Fibroblast of gingiva (primary cell): ENCODE measurements around the gene RASGEF1C.

Experiments used
- DNase-seq: peaks from one replicate; pipeline ENCODE4 v3.0.0-alpha.2; 2011; ENCODE audit warnings: low read depth

Gene RASGEF1C

DNA sequence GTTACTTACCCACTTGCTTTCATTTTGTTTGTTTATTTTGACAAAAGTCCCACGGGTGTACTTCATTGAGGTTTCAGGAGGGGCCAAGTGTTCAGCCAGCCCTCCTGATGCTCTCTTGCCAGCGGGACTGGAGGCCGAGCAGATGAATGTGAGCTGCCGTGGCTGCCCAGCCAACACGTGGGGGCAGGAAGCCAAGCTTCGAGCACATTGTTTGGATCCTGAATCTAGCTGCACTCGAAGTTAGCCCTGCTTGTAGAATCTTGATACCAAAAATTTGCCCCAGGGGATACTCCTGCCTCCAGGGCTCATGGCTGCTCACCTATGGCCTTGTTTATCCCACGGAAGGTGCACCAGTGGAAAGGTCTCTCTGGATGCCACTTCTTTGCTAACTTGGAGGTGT is 49.3 kb downstream of the RASGEF1C start:
- DNase-seq, result no peak

DNA sequence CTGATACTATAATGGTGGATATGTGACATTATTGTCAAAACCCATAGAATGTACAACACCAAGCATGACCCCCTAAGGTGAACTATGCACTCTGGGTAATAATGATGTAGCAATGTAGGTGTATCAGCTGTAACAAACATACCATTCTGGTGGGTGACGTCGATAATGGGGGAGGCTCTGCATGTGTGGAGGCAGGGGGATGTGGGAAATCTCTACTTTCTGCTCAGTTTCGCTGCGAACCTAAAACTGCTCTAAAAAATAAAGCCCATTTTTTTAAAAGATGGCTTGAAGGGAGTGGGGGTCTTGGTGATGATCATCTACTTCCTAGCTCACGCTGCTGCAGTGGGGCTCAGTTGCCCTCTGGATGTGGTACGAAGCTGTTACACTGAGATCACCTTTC is 51.1 kb downstream of the RASGEF1C start:
- DNase-seq, result no peak

DNA sequence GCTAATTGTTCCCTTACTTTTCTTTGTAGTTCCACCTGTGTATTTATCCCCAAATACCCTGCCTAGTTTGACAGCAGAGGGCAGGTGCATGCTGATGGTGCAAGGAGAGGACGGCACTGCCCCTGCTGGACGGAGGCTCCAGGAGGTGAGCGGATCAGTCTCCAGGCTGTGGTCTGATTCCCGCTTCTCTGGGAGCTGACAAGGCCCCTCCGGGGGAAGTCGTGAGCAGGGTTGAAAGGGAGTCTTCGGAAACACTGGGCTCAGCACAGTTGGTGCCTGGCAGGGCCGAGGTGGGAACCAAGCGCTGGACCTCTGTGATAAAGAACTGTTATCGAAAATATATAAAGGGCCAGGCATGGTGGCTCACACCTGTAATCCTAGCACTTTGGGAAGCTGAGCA is 52.9 kb downstream of the RASGEF1C start:
- DNase-seq, result no peak

DNA sequence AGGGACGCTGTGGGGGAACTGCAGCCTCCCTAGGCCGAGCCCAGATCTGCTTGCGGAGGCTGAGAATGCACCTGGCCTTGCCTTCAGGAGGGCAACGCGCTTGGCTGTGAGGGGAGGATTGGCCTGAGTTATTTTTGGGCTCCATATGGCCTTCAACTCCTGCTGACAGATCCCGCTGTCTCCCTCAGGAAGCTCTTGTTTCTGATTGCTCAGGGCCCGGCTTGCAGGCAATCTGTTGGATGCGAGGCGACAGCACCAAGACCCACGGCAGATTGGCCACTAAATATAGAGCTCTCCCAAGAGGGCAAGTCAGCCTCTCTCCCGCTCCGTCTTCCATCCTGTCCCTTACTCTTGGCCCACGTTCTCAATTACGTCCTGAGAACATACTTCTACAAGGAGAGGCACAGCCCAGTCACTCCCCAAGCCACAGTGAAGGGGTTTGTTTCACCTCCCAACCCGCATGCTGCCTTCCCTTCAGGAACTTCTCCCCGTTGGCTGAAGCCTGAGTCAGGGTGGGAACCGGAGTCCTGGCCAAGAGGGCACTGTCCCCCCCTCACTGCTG is 53.6 kb downstream of the RASGEF1C start:
- DNase-seq, result no peak

DNA sequence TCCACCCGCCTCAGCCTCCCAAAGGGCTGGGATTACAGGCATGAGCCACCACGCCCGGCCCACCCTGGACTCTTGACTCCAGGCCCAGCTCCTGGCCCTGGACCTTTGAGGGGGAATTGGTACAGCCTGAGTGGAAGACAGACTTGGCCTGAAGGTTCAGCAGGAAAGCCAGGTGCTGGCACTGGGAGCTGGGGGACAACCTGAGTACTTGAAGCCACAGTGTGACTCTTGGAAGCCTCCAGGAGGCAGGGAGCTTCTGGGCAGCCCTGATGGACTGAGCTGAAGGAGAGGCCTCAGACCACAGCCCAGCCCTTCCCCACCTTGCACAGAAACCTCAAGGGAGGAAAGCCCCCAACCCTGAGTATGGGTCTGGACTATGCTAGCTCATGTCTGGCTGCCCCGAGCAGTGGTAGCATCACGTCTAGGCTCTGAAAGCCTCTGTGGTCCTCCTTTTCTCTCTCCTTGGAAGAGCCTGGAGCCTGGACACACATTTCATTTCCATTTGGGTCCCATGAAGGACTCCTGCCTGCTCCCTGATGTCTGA is 54.1 kb downstream of the RASGEF1C start:
- no peak for DNase-seq

DNA sequence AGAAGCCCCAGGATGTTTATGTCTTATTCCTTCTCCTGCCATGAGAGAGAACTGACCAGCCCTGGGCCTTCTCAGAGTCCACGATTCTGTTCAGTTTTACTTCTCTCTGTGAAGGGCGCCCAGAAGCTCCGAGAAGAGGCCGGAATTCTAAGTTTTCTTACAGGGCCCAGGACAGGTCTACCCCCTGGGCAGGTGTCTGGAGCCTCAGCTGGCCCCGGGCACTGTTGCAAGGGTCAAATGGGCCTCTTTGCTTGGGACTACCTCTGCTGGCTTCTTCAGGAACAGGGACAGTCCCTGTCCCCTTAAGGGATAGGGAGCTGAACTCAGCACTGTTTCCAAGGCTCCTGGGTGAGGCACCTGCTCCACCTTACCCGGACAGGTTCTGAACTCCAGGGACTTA is 55.0 kb downstream of the RASGEF1C start:
- no peak for DNase-seq

DNA sequence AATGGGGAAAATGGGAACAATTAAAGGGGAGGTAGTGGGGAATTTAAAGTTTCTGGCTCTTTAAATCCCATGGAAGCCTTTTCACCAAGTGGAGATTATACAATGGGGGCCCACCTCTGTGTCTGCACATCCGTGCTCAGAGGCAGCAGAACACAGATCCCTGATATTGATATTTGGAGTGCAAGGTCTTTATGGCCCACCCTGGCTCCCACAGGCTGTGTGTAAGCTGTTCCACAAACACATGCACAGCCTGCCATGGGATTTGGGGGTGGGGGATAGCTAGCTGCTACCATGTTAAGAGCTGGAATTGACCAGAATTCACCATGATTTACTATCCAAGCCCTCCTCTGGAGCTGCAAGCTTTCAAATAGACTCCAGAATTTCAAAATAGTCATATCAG is 55.9 kb downstream of the RASGEF1C start:
- DNase-seq, result no peak

DNA sequence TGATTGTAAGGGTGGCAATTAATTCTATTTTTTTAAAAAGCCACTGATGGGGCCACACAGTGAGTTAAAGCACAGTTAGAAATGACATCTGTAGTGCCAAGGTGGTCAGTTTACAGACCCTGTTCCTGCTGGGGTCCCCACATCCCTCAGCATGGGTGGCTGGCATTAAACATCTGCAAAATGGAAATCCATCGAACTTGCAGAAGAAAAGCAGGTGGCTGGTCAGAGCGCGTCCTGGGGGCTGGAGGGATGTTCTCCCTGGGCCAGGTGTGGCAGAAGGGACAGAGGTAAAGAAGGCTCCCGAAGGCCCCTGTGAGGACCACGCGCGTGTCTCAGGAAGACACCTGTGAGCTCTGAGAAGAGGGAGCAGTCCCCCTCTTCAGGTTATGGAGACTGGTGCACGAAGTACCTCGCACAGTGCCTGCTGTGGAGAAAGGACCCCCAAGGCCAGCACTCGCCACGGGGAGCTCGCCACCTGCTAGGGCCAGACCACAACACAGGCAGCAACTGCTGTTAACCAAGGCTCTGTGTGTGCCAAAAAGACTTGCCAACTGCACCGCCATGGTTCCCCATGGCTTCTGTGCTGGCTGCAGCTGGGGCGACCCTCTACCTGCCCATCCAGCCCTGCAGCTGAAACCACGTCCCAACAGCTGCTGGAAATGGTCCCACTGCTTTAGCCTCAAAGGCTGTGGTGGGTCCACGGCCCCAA is 65.2 kb downstream of the RASGEF1C start:
- DNase-seq, result no peak

DNA sequence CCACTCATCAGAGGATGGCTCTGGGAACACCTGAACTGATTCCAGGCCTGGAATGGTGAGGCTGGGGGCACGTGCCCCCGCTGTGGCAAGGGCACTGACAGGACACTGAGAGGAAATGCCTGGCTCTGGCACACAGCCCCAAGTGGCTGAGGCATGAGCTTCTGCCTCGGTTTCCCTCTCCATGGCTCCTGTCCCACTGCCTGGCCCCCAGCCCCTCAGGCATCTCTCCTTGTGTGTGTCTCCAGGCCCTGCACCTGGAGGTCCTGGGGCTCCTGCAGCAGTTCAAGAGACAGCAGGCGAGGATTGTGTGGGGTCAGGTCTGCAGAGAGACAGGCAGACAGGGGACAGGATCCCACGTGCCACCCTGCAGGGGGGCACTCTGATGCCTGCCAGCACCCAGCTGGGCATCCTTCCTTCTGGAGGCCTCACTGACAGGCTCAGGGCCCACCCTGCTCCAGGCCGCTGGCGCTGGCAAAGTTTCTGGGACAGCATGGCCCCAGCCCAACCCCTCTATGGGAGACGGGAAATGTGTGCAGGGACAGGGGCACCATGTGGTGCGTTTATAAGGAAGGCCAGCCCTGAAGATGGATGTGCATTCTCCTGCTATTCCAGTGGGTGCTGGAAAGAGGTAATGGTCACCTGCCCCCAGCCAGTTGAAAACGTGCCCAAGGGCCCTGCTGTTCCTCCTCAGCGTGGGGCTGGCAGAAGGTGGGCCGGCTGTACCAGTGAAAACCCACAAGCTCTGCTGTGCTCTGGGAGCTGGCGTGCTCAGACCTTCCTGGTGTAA is 66.0 kb downstream of the RASGEF1C start:
- no peak for DNase-seq

DNA sequence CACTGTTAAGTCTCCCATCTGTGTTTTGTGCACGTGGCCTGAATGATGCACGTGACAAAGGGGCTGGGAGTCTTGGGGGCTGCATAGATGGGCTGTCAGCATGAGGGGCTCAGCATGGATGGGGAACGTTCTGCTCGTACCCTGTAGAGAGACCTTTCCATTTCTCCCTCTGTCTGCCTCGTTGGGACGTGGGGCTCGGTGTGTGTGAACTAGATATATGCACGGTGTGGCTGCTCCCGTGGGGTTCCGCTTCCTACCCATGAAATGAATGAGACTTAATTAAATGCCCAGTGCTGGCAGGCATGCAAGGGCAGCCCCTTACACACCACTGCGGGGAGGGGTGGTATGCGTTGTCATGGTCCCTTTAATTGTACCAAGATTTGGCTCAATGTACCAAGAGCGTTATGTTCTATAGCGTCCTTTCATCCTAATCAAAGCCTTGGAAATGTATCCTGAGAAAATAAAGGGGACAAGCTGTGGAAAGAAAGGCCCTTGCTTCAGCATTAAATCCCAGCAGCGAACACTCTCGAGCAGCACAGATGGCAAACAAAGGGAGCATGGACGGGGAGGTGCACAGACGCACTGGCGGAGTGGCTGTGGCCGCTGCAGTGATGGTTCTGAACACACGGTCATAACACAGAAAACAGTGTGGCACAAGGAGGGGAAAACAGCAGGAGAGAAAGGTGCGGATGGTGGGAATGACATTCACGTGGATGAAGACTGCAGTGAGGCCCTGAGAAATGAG is 66.8 kb downstream of the RASGEF1C start:
- no peak for DNase-seq

DNA sequence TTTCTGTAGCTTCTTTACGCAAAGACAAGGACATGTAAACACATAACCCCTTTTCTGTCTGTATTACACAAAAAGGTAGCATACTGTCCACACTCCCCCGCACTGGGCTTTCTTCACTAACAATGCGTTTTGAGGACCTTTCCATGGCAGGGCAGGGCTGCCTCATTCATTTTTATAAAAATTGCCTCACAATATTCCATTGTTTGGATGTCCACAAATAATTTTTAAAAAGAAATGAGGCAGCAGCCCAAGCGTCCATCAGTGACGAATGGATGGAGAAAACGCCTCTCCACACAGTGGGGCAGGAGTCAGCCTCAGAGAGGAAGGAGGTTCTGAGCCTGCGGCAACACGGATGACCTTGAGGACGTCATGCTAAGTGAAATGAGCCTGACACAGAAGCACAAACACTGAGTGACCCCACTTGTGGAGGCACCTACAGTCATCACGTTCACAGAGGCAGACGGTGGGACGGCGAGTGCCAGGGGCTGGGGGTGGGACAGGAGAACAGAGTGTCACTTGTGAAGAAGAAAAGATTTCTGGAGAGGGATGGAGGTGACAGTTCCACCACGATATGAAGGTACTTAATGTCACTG is 67.8 kb downstream of the RASGEF1C start:
- DNase-seq, result no peak

DNA sequence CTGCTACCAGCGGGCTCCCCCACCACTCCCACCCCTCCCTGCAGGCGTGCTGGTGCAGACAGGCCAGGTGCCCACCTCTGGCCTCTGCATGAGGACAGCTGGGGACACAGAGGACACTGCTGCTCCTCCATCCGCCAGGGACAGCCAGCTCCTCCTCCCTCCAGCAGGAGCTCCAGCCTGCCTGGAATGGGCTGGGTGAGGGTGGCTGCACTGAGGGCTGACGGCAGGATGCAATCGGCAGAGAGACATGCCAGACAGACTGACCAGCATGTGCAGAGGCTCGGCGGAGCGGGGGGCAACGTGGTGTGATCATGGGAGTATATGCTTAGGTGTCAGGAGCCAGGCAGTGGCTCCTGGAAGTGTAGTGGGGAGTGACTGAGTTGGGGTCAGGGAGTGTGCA is 68.4 kb downstream of the RASGEF1C start:
- no peak for DNase-seq

DNA sequence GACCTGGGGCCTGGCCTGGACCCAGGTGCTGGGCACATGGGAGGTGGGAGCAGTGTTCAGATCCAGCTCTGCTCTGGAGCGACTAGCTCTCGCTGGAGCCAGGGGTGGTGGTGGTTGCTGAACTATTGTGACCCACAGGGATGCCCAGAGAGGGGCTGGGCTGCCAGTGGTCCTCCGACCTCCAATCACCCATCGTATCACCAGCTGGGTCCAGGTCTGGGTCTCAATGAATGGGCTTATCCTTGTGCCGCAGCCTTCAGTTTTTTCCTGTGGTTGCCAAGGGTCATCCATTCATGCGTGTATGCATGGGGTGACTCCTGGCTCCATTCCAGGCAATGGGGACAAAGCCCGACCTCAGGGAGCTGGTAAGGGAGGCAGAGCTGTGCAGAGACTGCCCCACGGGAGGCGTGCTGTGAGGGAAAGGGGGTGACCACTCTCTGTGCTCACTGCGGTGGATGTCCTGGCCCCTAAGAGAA is 68.9 kb downstream of the RASGEF1C start:
- no peak for DNase-seq

DNA sequence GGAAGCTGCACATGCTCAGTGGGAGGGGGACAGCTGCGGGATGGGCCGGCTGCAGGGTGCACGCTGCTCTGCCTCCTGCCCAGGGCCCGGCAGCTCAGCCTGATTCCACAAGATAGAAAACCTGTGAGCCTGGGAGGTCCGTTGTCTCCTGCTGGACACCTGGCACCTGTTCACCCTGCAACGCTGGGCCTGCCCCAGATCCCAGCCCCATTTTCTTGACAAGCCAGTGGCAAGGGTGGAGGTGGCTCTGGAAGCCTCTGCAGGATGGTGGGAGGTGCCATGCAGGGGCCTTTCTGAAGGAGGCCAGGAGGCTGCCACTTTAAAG is 69.3 kb downstream of the RASGEF1C start:
- no peak for DNase-seq

DNA sequence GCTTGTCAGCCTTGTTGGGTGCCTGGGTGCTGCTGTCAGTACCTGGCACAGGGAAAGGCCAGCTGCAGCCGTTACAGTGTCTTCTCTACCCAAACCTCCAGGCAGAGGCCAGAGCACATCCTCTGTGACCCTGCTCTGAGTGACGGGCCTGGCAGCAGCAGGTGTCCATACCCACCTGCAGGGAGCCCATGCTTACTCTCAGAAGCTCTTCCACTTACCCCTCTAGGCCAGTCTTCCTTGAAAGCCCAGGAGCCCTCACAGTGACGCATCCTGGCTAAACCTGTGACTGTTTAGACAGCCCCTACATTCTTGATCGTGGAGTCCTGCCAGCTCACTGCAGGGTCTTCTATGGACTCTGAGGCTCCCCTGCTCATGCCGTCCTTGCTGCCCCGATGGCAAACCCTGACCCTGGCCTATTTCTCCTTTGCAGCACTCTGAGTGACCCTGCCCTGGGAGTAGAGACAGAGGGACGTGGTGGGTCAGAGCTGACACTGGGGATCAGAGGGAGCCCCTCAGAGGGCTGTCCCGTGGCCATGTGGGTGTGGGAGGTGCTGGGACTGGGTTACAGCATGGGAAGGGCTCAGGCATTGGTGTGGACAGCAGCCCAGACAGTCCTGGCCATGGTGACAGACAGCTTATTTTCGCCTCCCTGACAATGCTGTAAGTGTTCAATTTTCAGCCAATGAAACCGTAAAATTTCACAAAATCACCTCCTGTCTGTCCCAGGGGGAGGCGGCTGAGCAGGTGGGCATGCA is 69.9 kb downstream of the RASGEF1C start:
- no peak for DNase-seq

DNA sequence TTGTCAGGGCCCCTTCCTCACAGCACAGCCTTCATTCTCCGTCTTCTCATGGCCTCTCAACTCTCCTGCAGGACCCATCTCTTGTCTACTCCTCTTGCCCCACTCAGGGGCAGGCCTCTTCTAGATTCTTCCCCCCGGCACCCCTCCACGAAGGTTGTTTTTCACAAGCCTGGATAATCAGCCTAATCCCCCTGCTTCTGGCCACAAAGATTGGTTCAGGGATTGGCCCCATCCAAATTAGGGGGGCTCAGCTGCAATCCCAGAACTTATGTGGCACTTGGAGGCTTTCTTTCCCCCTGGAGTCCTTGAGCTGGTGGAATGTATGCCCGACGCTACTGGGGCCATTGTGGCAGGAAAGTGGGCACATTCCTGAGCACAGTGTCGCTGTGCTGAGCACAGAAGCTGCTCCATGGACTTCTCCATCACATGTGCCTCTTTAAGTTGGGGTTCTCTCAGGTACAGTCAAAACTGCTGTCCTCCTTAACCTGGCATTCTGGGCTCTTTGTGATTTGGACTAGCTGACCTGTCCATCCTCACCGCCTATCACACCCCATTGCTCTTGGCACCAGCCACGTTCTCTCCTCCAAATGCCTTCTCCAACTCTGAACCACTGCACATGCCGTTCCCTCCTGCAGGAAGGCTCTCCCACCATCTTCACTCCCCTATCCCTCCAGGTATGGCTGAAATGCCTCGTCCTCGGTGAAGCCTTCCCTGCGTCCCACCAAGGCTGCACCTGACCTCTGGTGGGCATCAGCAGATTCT is 70.6 kb downstream of the RASGEF1C start:
- DNase-seq, result no peak

DNA sequence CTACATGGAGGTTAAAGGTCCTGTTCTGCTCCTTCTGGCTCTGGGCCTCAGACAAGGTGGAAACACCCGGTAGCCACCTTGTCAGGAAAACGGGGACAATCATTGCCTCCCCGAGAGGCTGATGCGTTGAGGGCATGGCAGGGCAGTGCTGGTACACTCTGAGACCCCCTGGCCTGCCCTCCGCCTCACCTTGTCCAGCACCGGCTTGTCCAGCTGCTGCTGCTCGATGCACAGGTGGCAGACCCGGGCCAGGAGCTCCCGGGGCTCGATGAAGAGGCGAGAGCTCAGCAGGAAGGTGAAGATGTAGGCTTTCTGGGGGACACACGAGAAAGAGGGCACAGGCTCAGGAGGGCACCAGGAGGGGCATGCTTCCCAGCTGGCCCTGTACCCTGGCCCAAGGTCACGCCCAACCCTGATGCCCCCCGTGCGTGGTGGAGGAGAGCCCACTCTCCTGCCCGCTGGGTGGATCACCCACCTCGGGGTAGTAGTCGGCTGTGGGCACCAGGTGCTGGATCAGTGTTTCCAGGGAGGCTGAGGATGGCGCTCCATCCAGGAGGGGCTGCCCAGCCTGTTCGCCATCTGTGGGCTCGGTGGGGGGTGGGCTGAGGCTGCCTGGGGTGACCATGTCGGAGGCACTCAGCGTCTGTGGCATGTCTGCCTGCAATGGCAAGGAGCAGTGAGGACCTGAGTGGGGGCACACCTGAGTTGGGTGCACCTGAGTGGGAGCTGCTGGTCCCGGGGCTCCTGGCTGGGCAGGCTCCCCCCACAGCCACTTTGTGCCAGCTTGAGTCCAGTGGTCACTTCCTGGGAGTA is 71.4 kb downstream of the RASGEF1C start:
- DNase-seq, result no peak

DNA sequence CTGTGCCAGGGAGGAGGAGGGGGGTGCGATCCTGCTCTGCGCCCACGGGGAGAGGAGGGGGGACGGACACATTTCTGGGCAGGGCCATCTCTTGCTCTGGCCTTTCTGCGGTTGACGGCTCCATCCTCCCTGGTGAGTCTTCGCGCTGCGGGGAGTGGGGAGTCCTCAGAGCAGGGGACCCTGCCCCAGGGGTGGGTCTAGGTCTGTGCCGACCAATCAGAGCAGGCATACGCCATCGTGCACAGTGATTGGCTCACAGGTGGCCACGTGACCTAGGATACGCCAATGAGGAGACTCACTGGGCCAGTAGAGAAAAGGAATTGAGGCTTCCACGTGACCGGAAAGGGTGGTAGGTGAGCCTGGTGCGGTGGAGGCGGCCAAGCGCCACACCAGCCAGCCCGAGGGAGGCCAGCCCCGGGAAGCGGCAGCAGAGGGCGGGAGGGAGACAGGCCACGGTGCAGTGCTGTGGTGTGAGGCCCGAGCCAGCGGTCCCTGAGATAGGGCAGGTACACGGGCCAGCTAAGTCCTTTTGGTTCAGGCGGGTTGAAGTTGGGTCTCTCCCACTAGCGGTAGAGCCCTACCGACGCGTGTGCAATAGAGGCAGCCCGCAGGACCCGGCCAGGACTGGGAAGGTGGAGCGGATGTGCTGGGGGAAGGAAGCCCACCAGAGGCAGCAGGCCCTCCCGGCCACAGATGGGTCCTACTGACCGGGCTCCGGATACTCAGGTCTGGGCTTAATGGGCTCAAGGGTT is 72.2 kb downstream of the RASGEF1C start:
- no peak for DNase-seq
